Stimulated activated CD4-positive, alpha-beta T cell treated with anti-CD3 and anti-CD28 coated beads, TNF-alpha, amount 100 ng/mL, for 24 hours (primary cell): ENCODE results near the gene CHD1L.
"Not testable (repeated sequence)": the region's sequence is repeated elsewhere in the genome, so short reads cannot be mapped to it uniquely, and the experiment has no call there.

Experiments
- DNase-seq, 3 experiments: peaks; one replicate each; pipeline ENCODE4 v3.0.0-alpha.2; 2020; ENCODE audit warnings: low read depth in 3 of 3

CHD1L gene

DNA sequence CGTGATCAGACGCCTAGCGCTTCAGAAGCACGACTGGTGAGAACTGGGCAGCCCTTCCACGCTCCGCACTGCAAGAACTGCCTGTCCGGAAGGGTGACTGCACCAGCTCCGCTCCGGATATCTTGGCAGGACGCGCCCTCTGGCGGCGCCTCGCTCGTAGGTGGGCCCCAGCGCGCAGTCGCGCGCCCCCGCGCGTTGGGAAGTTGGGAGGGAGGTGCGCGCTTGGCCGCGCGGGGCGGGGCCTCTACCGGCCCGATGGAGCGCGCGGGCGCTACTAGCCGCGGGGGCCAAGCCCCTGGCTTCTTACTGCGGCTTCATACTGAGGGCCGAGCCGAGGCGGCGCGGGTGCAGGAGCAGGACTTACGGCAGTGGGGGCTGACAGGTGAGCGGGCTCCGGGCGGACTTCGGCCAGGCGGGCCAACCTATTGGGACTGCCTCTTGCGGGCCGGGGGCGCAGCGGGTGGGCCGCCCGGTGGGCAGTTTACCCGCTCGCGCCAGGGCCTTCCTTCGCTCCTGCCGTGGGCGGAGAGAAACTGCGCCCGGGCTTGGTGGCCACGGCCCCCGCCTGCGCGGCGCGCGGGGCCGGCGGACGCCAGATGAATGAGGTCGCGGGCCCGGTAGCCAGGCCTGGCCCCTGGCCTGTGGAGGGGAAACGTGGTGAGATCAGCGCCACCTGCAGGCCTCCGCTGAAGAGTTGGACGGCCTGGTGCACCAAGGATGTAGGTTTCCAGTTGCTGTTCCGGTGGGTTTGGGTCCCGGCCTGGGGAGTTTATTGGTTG lies at the start of gene CHD1L:
CHD1L (plus strand) TSS at position 236 of the 779 bp plus-strand sequence; CDS start at position 256, 20 bp downstream.
- DNase-seq: peak; percentile 85 to 92 (median 90)

- not testable (repeated sequence) for DNase-seq
Observed at GRCh38 chr1:147197324-147197723, 45.2 kb upstream of the CHD1L start.

DNA sequence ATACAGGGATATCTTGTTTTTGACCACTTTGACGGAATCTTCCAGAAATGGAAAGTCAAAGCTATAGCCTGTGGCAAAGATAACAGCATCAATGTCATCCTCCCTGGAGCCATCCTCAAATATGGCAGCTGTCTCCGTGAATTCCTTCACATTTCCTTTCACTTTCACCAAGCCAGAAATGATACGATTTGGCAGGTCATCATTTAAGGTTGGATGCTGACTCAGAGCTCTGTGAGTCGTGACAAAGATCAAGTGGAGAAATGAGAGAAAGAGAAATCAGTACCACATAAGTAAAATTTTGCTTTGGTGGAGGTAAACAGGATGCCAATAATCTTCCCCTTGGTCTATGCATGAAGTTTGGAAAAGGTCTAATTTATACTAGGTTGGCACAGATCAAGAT lies 41.2 kb upstream of the CHD1L start:
- no peak for DNase-seq

DNA sequence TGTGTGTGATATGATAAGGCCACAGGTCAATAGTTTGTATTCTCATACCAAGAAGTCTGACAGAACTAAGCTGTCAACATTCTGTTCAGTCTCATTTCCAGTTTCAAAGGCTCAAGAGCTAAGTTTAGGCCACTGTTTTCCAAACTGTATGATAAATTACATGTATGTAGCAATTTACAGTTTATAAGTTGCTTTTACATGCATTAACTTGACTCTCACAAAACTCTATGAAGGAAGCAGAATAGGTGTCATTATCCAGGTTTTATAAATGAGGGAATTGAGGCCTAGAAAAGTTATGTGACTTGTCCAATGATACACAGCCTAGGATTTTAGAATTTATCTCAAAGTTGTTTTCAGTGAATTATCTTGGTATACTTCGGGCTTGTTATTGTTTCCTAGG lies 40.7 kb upstream of the CHD1L start:
- DNase-seq: no peak

GRCh38 chr1:147202576-147202975 lies 39.9 kb upstream of the CHD1L start:
- DNase-seq: no peak

GRCh38 chr1:147204080-147204479 lies 38.4 kb upstream of the CHD1L start:
- DNase-seq: no peak

DNA sequence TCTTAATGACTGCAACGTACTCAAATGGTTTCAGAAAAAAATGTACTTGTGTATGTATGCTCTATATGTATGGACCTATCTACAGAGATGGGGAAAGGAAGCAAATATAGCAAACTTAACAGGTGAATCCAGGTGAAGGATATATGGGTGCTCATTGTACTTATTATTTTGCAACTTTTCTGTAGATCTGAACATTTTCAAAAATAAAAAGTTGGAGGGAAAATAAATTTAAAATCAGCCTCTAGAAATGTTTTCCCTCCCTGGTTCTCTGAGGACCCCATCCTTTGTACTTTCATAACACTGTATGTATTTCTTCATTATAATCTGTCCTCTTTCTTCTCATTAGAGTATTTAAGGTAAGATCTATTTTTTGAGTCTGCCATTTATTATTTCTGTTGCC lies 35.3 kb upstream of the CHD1L start:
- no peak for DNase-seq

- DNase-seq: no peak
Observed at GRCh38 chr1:147208619-147209018, 33.9 kb upstream of the CHD1L start.

DNA sequence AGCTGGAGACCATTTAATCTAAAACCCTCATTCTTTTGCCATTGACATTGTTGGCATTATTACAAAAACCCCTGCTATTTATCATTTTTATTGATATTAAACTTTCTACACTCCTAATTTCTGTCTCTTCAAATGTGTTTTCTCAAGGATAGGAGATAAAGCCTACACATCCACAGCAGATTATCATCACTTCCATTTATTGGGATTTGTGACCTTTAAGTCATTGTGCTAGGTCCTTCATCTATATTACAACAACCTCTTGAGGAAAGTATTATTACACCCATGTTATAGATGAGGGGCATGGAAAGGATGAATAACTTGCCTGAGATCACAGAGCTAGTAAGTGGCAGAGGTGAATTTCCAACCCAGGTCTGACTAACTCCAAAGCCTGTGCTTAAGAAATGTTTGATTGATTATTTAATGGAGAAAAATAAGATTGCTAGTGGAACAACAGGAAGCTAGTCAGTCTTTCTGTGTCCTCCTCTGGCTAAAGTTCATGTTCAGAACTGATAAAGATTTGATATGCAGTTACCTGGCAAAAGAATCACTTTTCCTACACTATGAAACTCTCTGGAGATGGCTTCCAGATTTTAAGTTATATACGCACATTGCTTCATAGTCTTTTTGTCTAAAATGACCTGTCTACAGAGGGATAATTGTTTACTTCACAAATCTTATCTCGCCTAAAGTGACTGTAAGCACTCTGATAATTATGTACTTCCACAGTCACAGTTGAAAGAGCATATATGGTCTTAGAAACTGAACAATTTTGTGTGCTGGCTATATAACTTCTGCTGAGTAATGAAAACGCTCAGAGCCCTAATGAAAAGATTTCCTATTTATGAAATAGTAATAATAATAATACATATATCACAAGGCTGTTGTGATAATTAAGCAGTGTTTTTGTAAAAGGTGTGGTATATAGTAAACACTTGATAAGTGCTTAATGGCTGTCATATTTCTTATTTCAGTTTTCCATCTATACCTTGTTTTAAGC lies 32.4 kb upstream of the CHD1L start:
- no peak for DNase-seq

- DNase-seq: no peak
Observed at GRCh38 chr1:147210987-147211386, 31.5 kb upstream of the CHD1L start.

- no peak for DNase-seq
Observed at GRCh38 chr1:147211577-147211976, 30.9 kb upstream of the CHD1L start.

GRCh38 chr1:147213271-147213670 lies 29.2 kb upstream of the CHD1L start:
- DNase-seq: no peak

DNA sequence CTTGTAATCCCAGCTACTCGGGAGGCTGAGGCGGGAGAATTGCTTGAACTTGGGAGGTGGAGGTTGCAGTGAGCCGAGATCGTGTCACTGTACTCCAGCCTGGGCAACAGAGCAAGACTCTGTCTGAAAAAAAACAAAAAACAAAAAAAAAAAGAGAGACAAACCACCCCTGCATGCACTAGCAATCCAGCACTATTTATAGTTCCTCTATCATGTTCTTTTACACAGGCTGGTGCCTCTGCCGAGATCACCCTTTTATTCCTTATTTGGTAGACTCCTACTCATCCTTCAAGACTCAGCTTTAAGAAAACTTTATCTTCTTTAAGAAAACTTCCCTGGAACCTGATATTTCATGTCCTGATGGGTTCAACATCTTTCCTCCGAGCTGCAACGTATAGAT lies 28.2 kb upstream of the CHD1L start:
- no peak for DNase-seq

DNA sequence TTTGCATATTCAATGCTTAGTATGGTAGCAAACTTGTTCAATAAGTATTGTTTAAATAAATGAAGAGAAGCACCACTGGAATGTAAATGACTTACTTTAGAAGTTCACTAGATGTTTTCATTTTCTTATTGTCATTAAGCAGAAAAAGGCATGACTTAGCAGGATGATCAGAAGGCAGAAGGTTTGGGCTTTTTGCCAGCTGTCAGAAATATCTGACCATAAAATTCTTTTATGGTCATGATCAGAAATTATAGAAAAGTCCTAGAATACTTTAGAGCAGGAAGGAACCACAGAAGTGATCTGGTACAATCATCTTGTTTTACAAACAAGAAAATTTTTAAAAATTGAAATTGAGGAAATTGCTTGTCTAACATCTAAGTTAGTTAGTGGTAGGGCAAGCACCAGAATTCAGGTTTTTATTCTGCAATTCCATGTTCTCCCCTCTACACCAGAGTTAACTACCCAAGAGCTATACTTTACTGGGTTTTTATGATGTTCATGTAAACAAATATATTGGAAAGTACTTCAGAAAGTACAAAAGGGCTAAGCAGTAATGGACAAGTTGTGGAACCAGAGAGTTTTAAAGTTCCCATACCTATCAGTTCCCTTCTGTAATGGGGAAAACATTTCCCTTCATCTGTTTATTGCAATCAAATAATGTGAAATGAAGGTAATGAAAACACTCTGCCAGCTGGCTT lies 27.5 kb upstream of the CHD1L start:
- DNase-seq: no peak

GRCh38 chr1:147215540-147215916 lies 27.0 kb upstream of the CHD1L start:
- DNase-seq: no peak

GRCh38 chr1:147216124-147216523 lies 26.4 kb upstream of the CHD1L start:
- no peak for DNase-seq

DNA sequence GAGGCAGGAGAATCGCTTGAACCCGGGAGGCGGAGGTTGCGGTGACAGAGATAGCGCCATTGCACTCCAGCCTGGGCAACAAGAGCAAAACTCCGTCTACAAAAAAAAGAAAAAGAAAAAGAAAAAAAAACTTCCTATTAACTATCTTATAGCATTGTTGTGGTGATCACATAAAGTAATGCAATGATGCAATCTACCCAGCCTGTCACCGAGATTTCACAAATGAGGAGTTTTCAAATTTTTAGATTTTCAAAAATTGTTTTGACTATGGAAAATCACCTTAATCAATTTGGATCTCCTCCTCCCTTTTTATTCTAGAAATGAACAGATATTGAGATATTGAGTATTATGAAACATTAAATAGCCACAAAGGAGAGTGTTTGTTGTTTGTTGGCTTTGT lies 25.3 kb upstream of the CHD1L start:
- no peak for DNase-seq

DNA sequence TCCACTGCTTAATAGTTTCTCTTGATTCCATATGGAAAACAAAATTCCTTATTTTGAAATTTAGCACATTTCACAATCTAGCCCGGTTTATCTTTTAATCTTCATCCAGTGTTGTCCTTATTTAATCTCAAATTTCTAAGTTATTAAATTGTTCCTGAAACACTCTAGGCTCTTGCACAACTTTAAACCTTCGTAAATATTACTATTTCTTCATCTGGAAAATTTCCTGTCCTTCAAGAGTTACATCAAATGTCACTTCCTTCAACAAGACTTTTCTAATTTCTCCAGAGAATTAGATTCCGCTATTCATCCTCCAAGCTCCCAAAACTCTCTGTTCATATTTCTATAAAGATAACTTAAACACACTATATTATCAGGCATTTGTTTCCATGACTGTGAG lies 23.9 kb upstream of the CHD1L start:
- no peak for DNase-seq

- DNase-seq: no peak
Observed at GRCh38 chr1:147223740-147224615, 18.5 kb upstream of the CHD1L start.

GRCh38 chr1:147225193-147225730 lies 17.2 kb upstream of the CHD1L start, which contains the start of gene FMO5:
FMO5 (minus strand) TSS chr1:147225339; CDS start chr1:147225029, 310 bp downstream.
- DNase-seq: peak in 1 of 3 experiments; percentile 27

GRCh38 chr1:147231032-147231431 lies 11.5 kb upstream of the CHD1L start:
- DNase-seq: not testable (repeated sequence)
